Activated CD8-positive, alpha-beta memory T cell treated with anti-CD3 and anti-CD28 coated beads, Interleukin-2, amount 50 U/mL, for 1 hour (primary cell): ENCODE data around the gene LARP4B.

Source experiments
- DNase-seq: peaks from one replicate; pipeline ENCODE4 v3.0.0-alpha.2; 2020; ENCODE audit errors: extremely low read depth

LARP4B gene

DNA sequence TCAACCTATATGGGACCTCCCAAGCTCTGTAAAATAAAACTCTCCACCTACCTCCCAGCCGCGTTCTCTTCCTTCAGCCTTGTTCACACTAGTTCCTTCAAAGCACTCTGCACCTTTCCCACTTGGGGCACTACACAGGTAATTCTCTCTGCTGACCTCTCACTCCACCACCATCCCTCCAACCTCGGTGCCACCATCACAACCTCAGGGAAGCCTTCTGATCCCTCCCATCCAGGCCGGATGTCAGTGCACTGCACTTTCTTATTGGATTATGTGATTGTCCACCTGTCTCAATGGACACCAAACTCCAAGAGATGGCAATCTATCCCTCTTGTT, 7.0 kb downstream of the LARP4B start:
- DNase-seq = no peak

- DNase-seq = no peak
These were observed 7.5 kb downstream of the LARP4B start for GRCh38 chr10:923844-924523.

- DNase-seq = no peak
These were observed 9.8 kb downstream of the LARP4B start for GRCh38 chr10:921471-922414.

DNA sequence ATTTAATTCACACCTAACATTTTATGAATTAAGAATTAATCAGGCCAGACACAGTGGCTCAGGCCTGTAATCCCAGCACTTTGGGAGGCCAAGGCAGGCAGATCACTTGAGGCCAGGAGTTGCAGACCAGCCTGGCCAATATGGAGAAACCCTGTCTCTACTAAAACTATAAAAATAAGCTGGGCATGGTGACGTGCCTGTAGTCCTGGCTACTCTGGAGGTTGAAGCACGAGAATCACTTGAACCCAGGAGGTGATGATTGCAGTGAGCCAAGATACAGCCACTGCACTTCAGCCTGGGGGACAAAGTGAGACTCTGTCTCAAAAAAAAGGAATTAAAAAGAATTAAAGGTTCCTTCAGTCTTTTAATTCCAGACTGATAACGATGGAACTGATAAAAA, 11.1 kb downstream of the LARP4B start:
- no peak for DNase-seq

DNA sequence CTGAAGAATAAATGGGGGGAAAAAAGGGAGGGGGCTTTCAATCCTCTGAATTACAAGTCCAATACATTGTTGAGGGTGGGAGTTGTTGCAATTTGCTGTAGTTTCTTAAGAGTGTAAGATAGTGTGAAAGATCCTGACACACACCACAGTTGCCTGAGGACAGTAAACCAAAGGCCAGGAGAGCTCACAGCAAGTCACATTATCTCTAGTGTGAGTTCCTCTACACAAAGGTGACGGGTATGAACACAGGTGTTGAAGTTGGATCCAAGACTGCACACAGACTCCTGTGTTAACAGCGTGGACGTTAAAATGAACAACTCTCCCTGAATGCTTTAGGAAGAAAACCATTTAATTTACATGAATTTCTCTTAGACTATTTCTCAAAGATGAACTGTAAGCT, 12.0 kb downstream of the LARP4B start:
- no peak for DNase-seq

DNA sequence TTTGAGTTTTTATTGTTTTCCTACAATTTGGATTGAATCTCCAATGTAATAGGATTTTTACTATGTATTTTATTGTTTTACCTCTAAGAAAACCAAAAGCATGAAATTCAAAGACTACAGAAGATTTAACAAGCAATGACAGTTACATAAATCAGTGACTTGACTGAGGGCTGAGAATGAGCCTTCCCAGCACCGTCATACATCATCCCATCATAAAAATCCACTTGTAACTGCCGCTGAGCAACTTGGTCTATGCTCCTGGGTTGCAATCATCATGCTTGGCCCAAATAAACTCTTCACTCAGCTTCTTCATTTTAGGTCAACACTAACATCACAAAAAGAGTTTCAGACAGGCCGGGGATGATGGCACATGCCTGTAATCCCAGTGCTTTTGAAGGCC, 13.5 kb downstream of the LARP4B start:
- no peak for DNase-seq

DNA sequence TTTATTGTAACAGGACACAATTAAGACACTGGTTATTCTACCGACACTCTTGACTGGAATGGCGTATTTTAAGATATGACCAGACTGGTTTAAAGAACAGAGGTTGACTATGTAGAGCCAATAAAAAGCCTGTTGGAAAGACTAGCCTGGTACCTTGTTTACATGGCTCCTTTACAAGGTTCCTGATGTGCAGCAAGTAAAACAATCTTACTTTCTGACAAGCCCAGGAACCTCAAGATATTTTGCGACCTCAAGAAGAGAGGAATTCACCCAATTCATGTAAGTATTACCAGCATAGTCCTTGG, 14.1 kb downstream of the LARP4B start:
- DNase-seq = no peak

GRCh38 chr10:916716-917415, 14.6 kb downstream of the LARP4B start:
- no peak for DNase-seq

DNA sequence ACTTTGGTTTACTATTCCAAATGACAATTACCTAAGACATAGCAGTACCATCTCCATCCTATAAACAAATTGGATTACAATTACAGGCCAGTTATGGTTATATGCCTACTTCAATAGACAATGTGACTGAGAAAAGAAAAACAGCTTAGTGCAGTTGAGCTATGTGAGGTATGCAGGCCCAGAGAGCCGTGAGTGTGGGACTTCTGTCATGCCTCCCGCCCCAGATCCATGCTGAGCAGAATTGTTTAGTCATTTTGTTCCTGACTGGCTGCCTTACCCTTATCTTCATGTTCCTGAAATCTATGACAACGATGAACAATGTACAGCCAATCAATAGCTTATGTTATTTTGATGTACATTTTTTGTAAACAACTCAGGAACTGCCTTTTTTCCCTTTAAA, 21.7 kb downstream of the LARP4B start:
- no peak for DNase-seq

GRCh38 chr10:905972-906371, 25.5 kb downstream of the LARP4B start:
- DNase-seq = no peak

DNA sequence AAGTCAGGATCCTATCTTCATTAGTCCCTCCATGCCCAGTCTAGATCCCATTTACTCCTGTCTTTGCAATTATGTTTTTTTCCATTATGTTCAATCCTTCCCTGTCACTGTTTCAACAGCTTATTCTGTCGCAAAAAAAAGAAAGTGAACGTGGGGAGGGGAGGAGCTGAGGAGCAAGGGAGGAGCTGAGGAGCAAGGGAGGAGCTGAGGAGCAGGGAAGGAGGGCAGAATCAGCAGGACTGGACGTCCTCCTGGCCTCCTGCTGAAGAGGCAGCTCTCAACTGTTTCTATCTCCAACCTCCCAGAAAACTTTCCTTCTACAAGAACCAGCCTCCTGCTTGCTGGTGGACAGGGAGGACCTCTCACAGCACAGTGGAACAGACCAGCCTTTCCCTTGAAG, 26.0 kb downstream of the LARP4B start:
- no peak for DNase-seq

DNA sequence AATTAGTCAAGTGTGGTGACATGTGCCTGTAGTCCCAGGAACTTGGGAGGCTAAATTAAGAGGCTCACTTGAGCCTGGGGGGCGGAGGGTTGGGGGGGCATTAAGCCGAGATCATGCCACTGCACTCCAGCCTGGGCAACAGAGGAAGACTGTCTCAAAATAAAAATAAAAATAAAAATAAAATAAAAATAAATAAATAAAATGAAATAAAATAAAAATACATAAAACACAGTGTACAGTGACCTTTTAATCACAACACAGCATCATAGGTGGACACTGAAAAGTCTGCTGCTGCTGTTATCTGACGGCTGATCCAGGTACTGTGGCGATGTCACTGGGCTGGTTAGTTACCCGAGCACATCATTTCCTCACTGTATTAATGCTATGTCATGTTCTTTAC, 27.1 kb downstream of the LARP4B start:
- no peak for DNase-seq

DNA sequence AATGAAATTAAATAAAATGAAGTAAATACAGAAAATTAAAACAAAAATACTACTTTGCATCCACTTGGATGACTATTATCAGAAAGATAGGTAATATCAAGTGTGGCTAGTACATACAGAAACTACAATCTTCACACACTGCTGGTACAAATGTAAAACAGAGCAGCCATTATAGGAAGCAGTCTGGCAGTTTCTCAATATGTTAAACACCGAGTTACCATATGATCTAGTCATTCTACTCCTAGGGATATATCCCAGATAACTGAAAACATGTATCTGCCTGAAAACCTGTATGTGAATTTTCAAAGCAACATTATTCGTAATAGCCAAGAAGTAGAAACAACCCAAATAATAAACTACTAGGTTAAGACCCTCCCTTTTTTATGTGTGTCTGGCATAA, 33.4 kb downstream of the LARP4B start:
- DNase-seq = no peak

DNA sequence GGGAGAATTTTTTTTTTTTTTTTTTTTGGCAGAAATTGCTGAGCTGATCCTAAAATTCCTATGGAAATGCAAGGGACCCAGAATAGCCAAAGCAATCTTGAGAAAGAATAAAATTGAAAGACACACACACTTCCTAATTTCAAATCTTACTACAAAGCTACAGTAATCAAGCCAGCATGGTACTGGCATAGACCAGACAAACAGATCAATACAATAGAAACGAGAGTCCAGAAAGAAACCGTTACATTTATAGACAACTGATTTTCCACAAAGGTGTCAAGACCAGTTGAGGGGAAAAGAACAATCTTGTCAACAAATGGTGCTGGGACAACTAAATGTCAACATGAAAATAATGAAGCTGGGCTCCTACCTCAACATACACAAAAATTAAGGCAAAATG, 34.5 kb downstream of the LARP4B start:
- DNase-seq = no peak

GRCh38 chr10:895324-895723, 36.2 kb downstream of the LARP4B start:
- DNase-seq = no peak

DNA sequence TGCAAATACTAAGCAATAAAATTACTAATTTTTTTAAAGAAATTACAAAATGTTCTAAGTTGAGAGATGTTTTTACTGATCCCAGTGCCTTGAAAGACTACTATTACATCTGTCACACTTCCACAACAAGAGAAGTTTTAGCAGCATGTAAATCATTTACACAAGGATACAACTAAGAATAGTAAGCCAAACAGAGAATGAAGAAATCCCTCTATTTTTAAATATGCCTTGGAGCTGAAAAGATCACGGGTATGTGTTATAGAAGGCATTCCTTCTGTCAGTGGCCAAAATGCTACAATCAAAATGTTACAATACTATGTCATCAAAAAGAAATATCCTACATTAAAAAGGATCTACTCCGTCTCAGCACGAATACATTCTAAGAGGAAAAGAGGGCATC, 52.6 kb downstream of the LARP4B start:
- no peak for DNase-seq

- no peak for DNase-seq
These were observed 53.2 kb downstream of the LARP4B start for GRCh38 chr10:878333-878759.

GRCh38 chr10:876438-876837, 55.1 kb downstream of the LARP4B start:
- no peak for DNase-seq

GRCh38 chr10:873020-873419, 58.5 kb downstream of the LARP4B start:
- DNase-seq = no peak

DNA sequence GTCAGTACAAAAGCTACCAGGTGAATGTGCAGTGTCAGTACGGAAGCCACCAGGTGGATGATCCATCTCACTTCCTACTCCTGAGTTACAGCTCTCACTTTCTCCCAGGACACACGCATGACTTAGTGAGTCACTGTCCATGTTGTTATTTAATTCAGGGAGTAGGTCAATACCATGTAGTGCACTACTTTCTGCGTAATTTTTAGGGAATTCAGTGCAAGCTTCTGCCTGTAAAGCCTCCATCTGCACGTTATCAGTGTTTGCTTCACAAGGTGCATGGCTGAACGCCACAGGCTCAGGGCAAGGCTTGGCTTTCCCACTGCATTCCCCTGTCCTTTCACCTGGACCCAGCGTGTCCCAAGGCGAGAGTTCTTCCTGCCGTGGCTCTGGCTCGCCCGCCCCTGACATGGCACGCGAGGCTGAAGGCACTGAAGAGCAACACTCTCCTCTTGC, 59.5 kb downstream of the LARP4B start:
- no peak for DNase-seq

DNA sequence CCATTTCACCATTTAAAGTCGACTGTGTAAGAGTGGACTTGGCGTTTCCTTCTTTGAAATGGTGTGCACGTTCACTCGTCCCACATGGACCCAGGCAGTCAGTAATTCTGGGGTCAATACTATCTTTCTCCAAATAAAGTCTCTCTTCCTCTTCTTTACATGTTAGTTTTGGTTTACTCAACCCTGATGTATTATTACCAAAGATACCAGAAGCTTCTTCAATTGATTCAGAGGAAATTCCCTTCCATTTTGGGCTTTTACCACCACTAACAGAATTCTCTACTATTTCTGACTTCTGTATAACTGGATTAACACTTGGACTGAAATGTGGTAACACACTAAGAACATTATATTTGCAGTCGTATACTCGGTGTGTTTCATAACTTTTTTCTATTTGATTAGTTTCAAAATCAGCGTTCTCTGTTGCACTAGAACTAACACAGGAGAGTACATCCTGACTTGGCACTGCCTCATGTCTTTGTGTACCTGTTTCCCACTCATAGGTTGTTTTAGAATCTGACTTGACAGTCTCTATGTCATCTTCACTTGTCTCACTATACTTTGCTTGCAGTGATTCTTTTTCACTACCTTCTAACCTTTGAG, 60.8 kb downstream of the LARP4B start:
- no peak for DNase-seq

DNA sequence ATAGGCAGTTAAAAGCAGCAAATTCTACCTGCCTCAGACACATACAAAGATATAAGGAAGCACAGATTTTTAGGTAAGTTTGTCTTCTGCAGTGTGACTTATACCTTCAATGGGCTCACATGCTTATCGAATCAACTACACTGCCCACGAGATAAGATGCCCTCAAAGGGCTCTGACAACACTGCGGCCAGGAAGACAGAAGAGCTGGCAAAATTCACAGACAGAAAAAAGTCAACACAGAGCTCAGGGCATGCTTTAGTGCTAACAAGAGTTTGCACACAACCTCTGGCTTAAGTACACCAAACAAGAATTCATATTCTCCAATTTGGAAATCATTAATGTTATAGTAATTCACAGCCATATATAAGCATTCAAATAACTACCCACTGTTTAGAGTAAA, 62.3 kb downstream of the LARP4B start:
- DNase-seq = no peak
